IPS DF 4.7 (cell line): Measurements from ENCODE around the gene ANKRD52.
A peak's percentile ranks its signal among the peaks of the same experiment; 100 is the strongest.

Experiments used
- DNase-seq: peaks from one replicate; pipeline ENCODE4 v3.0.0-alpha.2; 2013; ENCODE audit warnings: low spot score; ENCODE audit errors: extremely low read depth

The ANKRD52 gene

GRCh38 chr12:56241424-56242303 lies 16.5 kb downstream of the ANKRD52 start:
- no peak for DNase-seq

DNA sequence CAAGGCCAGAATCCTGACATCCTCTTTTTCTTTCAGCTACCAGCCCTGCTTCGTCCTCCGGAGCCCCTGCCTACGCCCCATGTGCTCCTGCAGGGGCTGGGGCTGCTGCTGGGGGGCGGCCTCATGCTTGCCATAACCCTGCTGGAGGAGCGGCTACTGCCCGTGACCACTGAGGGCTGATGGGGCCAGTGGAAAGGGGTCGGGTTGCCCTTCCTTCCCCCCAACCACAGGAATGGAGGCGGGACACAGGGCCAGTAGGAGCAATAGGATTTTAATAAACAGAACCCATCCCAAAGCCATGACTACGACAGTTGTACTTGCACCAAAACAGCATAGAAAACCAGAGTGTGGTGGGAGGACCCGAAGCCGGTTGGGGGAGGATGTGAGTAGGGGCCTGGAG lies 20.6 kb downstream of the ANKRD52 start:
- no peak for DNase-seq

DNA sequence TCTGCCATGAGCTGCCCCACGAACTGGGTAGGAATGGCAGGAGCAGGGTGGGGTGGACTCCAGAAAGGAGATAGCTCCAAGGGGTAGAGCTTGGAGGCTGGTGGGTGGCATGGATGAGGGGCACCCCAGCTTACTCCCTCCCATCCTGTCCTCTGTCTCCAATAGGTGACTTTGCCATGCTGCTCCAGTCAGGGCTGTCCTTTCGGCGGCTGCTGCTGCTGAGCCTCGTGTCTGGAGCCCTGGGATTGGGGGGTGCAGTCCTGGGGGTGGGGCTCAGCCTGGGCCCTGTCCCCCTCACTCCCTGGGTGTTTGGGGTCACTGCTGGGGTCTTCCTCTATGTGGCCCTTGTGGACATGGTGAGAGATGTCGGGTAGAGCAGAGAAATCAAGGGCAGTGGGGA lies 21.2 kb downstream of the ANKRD52 start:
- DNase-seq = no peak

DNA sequence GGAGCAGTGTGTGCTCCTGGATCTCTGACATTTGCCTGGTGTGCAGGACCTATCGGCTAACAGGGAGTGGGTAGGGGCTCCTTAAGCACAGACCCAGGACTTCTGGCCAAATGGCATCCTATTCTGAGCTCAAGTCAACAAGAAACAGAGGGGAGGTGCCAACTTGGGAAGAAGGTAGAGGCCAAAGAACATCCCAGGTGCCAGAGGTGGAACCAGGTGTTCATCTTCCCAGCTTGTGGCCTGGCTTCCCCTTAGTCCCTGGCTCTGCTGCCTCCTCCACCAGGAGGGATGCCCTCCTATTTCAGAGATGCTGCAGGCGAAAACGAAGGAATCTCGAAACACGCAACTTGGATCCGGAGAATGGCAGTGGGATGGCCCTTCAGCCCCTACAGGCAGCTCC lies 22.1 kb downstream of the ANKRD52 start:
- no peak for DNase-seq

- DNase-seq = no peak
These were observed 23.3 kb downstream of the ANKRD52 start for GRCh38 chr12:56234746-56235436.

- no peak for DNase-seq
These were observed 27.0 kb downstream of the ANKRD52 start for GRCh38 chr12:56231184-56231582.

GRCh38 chr12:56230432-56231183 lies 27.6 kb downstream of the ANKRD52 start:
- no peak for DNase-seq

DNA sequence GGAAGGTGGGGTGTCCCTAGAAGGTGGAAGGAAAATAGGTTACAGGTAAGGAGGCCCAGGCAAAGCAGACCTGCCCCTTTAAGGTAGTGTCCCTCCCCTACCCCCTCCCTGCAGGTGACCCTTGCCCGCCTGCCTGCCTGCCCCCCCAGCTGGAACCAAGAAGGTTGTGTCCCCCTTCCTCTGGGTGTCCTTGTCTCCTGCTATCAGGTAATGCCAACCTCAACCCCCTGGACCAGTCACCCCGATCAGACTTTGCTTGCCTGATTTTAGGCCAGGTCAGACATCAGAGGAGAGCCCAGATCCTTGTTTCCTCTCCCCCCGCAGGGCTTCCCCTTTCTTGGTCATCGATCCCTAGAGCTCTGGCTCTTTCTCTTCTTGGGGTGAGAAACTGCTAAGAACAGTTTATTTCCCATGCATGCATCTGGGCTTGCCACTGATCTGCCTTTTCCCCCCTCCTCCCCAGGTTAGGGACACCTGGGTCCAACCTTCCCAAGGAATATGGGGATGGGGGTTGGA lies 28.2 kb downstream of the ANKRD52 start, which contains the start of gene SLC39A5:
Gene SLC39A5 (plus strand): TSS at position 136 of the 516 bp plus-strand sequence. CDS start 1,224 bp downstream, outside the sequence.
- DNase-seq = no peak

DNA sequence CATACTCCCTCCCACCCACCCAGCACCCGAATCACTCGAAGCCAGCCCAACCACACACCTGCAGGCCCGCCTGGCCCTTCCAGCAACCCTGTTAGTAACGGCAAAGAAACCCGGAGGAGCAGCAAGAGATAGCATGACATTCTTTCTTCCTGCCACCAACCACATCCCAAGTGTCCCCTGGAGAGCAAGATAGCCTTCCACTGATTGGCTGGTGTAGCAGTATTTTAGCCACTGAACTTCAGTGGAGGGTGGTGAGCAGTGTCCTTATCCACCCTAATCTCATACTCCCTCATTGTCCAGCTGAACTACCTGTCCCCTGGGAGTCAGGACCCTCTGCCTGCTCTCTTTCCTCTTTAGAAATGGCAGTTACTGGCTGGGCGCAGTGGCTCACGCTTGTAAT lies 29.1 kb downstream of the ANKRD52 start:
- DNase-seq = no peak

GRCh38 chr12:56224954-56225353 lies 33.2 kb downstream of the ANKRD52 start:
- no peak for DNase-seq

- DNase-seq = peak; percentile 99
These were observed 34.0 kb downstream of the ANKRD52 start, which contains the start of gene NABP2 for GRCh38 chr12:56224102-56224701. Gene NABP2 (plus strand): TSS chr12:56224342. CDS start chr12:56224857, 515 bp downstream.

DNA sequence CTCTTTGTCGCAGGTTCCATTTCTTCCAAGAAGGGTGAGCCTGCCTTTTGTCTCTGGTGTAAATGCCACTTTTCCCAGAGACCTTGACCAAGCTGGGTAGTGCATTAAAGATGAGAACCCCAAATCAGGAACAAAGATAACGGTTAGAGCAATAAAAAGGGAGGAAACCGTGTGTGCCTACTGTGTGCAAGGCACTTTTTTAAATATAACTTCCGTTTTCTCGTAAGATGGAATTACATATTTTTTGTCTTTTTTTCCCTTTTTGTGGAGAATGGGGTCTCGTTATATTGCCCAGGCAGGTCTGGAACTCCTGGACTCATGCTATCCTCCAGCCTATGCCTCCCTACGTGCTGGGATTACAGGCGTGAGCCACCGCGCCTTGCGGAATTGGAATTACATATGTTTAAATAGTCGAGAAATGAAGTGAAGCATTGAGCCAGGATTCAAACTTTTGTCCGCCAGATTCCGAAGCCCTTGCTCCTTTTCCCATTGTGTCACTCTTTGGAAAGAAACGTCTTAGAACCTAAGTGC lies 34.5 kb downstream of the ANKRD52 start:
- DNase-seq = no peak

DNA sequence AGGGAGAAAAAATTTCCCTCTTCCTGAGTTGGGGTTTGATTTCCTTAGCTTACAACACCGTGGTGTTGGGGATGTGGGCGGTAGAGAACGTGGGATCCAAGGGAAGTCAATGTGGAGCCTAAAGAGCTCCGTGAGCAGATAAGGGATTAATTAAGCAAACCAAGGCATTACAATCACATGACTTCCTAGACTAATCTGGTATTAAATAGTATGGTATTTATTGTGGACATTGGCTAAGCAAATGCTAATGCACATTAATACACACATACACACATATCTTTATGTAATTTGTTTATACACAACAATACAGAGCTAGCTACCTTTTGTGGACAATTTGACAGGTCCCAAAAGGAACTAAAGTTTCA lies 35.7 kb downstream of the ANKRD52 start:
- DNase-seq = no peak

GRCh38 chr12:56221757-56222530 lies 36.2 kb downstream of the ANKRD52 start, which contains the start of gene RNF41:
Gene RNF41 (minus strand): TSS chr12:56221922. CDS start chr12:56214047, 7,875 bp downstream.
- DNase-seq = peak; percentile 95

DNA sequence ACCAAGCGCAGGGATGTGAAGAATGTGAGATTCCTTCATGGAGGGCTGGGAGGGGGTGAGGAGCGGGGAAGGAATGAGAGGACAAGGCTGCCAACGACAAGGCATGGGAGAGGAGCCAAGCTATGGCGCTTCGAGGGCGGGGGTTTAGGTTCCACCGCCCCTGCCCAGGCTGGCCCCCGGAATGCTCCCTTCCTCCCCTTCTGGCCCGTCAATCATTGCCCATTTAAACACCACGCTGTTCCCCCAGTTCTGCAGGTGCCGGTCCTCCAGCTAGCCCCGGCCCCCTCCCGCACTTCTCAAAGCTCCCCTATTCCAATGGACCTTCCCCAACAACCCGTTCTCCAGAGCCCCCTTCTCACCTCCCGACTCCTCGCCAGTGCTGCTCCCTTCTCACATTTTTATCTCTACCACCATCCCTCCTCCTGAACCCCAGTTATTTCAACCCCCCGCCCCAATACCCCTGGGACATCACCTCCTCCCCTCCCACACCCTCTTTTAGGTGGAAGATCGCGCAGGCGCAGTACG lies 36.9 kb downstream of the ANKRD52 start:
- DNase-seq = no peak

GRCh38 chr12:56220611-56221231 lies 37.5 kb downstream of the ANKRD52 start:
- DNase-seq = no peak

DNA sequence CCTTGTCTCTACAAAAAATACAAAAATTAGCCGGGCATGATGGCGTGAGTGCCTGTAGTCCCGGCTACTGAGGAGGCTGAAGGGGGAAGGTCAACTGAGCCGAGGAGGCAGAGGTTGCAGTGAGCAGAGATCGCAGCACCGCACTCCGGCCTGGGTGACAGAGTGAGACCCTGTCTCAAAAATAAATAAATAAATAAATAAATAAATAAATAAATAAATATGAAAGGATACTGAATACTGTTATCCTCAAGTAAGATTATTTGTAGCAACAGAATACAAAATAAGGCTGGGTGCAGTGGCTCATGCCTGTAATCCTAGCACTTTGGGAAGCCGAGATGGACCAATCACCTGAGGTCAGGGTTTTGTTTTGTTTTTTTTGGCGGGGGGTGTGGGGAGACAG lies 38.3 kb downstream of the ANKRD52 start:
- no peak for DNase-seq

GRCh38 chr12:56216461-56216860 lies 41.7 kb downstream of the ANKRD52 start:
- DNase-seq = no peak

GRCh38 chr12:56213878-56214277 lies 44.3 kb downstream of the ANKRD52 start:
- DNase-seq = no peak
